C1 segment of cervical spinal cord (tissue), 14 donors: ENCODE measurements around the gene MICAL1.
"Not testable (repeated sequence)": the region's sequence is repeated elsewhere in the genome, so short reads cannot be mapped to it uniquely, and the experiment has no call there.

ENCODE experiments used
- DNase-seq, 14 donors: peaks; one replicate each; lab custom pipeline; 2025; lab: John Stamatoyannopoulos, UW

MICAL1 gene

DNA sequence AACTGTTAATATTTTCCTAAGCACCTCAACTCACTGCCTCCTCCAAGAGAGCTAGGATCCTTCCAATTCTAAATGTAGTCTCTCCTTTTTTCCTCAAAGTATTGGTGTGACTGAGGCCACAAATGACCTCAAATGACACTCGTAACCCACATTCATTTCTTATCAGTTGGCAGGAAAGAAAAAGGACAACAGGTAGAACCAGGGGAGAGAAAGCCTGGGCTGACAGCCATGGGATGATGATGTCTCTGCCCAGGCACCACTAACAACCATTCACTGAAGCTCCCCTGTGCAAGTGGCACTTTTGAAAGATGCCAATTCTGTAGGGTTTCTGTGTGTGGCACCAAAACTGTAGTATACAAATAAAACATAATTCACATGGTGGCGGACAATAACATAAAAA is 20.1 kb upstream of the MICAL1 start:
- no peak for DNase-seq

DNA sequence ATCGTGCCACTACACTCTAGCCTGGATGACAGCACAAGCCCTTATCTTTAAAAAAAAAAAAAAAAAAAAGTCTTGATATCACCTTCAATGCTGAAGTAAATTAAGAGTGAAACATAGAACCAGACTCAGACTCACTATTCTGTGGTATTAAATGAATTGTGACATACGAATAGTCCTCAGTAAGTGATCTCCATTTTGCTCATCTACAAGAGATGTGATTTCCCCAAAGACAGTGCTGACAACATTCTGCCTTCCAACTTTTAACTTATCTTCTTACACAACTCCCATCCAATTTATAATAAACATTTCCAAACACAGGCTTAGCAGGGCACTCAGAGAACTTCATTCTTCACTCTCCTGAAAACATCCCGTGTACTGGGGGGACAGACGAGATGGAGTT is 19.4 kb upstream of the MICAL1 start:
- DNase-seq: no peak

DNA sequence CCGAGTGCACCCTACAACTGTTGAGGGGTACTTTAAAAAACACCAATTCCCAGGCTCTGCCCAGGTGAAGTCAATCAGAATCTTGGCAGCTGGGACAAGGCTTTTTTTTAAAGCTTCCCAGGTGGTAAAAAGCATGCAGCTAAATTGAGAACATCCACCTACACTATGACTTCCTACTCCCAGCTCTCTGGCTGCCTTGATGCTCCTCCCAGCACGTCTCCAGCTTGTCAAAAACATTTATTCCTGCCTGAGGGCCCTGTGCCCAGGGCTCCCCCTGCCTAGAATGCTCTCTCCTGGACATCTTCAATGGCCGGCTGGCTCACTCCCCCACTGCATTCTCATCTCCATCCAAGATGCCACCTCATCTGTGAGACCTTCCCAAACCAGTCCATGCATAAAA is 17.5 kb upstream of the MICAL1 start:
- DNase-seq: no peak

DNA sequence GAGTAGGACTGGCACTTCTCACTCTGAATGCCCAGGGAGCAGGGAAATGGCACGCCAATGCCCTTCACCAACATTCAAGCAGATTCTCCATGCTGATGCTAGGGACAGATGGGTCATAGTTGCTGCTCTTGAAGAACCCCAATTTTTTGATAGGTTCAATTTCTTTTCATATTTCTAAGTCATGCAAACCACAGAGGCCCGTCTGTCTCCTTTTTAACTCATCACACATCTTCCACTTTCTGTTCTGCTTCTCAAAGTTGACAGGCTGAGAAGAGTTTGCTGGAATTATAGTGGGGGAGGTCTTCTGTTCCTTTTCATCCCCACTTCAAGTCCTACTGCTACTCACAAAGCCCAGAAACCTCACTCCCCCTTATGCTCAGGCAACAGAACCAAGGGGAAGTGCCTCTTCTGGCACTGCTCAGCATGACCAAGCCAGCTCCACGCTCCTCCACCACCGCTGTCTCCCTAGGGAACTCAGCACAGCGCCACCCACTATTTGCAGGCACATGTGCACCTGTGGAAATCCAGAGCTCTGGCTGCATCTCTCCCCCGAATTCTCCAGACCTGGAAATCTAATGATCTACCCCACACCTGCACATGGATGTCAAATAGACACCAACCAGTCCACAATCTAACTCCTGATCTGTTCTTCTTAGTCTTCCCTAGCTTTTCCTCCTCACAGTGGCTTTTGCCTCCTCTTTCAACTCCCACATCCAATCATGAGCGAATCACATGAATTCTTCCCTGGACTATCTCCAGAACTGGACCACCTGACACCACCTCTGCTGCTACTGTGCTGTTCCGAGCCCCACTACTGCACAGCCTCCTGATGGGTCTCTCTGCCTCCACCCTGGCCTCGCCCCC is 16.8 kb upstream of the MICAL1 start:
- DNase-seq: no peak

DNA sequence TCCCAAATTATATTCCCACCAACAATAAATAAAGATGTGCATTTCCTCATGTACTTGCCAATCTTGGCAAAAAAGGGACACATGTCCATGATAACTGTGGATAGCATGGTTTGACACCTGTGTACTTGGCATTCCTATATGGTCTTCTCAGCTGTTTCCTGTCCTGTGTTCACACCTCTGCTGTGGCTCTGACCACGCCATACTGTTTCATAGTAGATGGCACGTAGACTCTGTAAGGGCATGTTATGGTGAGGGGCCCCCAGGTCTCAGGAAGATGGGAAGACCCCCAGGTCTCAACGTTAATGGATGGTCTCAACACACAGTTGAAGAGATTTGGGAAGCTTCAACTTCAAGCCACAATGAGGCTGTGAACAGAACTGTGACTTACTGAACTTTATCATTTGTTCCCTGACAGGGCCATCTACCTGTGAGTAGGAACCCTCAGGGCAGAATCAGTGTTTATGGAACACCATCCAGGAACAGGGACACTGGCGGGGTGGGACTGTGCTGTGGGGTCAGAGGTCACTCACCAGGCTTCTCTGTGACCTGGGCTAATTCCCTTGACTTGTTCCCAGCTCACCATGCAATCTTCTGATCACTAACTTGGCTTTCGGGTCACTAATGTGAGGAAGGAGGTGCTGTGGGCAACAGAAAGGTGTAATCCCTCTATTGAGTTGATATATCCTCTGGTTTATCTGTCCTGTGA is 15.7 kb upstream of the MICAL1 start:
- no peak for DNase-seq

DNA sequence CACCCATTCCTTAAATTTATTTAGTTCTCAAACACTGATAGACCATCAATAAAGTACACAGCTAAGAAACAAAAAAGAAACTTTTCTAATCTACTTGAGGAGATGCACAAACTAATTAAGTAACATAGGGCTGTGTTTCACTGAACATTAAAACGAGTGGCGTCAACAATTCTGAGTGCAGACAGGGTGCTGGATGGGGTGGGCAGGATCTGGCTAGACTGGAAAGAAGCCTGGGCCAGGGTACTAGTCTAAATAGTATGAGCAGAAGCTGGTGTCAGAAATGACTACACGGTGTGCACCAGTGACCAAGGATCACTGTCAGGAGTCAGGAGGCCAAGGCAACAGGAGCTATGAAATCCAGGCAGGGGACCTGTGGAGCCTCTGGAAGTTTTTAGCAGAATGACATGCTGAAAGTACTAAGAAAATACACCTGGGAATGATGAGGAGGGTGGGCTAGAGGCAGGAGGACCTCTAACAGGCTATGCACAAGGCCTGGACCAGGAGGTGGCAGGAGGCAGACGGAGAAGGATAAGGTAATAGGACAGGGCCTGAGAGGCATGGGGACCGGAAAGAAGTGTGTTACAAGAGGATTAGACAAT is 14.1 kb upstream of the MICAL1 start:
- DNase-seq: no peak

DNA sequence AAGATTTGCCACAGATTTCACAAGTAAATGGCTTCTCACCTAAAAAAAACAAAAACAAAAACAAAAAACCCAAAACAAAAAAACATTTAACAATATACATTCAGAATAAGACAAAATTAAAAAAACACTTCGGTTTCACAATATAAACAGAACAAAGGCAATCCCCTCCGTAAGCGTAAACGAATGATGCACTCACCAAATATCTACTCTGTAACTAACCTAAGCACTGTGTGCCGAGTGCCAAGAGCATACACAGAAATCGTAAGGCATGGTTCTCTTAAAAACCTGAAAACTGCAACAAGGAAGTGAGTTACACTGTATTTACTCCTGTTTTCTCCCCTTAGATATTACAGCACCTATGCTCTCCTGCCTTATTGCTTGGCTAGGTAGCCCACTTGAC is 12.1 kb upstream of the MICAL1 start:
- no peak for DNase-seq

DNA sequence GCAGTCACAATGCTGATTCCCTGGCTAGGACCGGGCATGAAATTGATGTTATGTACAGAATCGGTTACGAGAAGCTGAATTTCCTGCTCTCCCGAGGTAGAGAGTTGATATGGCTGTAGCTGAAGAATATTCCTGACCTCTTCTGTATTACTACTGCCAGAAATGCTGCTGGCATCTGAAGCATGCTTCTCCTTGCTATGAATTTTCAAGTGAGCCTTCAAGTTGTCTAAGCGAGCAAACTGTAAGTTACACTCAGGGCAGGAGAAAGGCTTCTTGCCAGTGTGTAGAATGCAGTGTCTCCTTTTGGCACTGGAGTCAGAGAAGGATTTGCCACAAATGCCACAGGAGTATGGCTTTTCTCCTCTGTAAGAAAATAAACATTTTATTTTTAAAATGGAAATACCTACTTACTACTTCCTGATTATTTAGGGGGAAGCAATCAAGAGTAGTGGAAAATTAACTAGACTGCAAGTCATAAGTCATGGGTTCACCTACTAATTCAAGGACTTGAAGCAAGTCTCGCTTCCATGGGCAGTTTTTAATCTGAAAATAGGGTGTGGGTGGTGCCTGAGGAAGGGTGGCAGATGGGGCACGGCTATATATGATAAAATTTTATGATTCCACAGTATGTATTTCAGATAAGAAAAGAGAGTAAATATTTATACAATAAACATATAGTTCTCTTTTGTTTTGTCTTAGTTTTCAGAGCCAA is 10.8 kb upstream of the MICAL1 start:
- DNase-seq: no peak

DNA sequence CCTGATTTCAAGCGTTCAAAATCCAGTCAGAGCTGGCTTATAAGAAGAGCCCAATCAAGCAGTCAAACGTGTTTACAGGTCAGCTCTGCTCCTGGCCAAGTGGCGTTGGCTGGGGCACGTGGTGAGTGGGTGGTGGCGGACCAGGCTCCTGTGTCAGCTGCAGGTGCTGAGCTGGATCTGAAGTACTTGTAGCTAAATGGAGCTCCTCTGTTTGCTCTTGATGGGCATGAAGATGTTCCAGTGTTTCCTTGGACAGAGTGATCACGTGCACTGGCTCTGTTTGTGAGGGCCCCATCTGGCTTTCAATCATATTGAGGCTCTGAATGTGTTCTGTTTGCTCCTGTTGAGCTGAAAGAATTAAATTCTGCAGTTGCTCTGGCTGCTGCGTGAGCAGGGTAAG is 10.2 kb upstream of the MICAL1 start:
- peak in 10 of 14 donors; percentile 21 to 62 (median 45) for DNase-seq

DNA sequence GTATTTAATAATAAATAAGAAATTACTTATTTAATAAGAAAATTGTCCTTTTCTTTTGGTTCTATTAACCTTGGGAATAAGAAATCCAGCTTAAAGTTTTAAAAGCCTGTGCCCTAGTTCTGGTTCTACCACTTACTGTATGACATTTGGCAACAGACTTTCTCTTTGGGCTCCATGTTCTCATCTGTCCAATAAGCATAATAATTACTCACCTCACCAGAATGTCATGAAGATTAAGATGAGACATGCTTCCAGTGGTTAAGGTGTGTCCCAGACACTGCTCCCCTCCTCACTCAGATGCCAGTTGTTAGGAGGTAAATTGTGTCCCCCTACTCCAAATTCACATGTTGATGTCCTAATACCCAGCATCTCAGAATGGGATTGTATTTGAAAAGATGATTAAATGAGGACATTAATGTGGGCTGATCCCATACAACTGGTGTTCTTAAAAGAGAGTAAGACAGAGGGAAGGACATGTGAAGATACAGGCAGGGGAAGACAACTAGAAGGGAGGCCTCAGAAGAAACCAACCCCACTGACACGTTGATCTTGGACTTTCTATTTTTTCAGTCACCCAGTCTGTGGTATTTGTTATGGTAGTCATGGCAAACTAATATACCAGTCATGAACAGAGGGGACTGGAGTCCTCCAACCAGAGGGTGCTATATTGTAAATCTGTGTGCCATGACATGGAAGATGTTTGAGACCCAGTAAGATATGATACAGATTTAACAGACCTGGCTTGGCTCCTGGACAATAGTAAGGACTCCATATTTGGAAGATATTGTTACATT is 6.4 kb upstream of the MICAL1 start:
- DNase-seq: no peak

DNA sequence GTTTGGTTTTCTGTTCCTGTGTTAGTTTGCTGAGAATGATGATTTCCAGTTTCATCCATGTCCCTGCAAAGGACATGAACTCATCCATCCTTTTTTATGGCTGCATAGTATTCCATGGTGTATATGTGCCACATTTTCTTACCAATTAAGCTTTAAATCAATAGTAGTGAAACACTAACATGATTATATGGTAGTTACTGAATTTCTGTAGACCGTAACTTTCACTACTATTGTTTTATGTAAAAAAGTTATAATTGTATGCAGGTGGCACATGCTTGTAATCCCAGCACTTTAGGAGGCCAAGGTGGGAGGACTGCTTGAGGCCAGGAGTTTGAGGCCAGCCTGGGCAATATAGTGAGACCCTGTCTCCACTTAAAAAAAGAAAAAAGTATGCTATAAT is 5.6 kb upstream of the MICAL1 start:
- DNase-seq: not testable (repeated sequence)

DNA sequence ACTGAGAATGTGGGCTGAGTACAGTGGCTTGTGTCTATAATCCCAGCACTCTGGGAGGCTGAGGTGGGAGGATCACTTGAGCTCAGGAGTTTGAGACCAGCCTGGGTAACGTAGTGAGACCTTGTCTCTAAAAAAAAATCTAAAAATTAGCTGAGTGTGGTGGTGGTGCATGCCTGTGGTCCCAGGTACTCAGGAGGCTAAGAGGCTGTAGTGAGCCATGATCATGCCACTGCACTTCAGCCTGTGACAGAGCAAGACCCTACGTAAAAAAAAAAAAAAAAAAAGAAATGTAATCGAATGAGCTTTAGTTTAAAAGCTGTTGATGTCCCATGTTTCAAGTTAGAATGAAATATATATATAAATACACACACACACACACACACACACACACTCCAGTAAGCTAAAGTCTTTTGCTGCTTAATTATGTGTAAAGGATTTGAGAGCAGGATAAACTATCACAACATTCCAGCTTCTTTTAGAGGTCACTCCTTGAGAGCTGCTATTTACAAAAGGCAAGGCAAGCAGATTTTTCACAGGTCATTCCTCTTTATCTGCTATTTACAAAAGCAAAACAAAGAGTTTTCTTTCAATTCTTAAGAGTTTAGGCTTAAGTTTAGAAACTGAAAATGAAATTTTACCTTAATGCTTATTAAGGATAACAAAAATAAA is 4.7 kb upstream of the MICAL1 start:
- DNase-seq: no peak

DNA sequence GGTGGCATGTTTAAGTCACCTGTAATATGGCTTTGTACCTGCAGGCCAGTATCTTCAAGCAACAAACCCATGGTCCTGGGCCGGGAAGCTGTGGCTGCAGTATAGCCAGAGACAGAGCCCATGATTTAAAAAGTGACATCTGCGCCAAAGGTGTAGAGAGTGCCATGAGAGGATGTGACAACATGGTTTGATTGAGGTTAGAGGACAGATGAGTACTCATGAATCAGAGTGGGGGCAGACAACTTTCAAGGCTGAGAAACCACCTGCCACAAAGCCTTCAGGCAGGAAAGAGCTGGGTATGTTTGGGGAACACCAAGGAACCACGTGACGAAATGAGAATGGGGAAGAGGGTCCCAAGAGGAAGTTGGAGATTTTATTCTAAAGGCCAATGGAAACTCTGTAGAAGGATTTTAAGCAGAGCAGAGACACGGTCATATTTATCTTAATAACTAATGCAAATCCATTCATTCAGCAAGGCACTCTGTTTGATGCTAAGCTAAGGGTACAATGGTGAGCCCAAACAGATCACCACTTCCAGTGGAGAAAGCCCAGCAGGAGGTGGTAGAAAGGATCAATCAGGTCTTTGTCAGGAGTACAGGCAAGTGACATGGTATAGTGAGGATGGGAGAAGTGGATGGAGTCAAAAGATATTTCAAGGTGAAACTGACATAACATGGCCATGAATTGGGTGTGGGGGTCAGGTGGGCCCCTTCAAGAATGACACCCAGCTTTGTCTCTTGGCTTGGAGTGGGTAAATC is 3.4 kb upstream of the MICAL1 start:
- DNase-seq: peak in 1 of 14 donors; percentile 14

DNA sequence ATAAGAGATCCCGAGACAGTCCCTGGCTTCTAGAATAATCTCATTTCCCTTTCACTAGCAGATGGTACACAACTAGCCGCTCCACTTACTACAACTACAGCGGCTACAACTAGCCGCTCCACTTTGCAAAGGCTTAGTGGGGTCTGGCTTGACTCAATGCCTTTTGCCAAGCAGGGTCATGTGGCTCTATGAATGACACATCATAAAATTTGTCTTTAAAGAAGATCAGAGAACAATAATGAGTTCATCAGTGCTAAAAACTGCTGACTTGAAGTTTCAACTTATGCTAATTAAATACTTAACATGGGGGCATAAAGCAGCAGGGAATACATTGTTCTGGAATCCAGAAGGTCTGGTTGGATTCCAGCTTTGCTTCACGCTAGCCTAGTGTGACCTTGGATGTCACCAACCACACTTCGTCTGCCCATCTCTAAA is 2.0 kb upstream of the MICAL1 start:
- DNase-seq: no peak

DNA sequence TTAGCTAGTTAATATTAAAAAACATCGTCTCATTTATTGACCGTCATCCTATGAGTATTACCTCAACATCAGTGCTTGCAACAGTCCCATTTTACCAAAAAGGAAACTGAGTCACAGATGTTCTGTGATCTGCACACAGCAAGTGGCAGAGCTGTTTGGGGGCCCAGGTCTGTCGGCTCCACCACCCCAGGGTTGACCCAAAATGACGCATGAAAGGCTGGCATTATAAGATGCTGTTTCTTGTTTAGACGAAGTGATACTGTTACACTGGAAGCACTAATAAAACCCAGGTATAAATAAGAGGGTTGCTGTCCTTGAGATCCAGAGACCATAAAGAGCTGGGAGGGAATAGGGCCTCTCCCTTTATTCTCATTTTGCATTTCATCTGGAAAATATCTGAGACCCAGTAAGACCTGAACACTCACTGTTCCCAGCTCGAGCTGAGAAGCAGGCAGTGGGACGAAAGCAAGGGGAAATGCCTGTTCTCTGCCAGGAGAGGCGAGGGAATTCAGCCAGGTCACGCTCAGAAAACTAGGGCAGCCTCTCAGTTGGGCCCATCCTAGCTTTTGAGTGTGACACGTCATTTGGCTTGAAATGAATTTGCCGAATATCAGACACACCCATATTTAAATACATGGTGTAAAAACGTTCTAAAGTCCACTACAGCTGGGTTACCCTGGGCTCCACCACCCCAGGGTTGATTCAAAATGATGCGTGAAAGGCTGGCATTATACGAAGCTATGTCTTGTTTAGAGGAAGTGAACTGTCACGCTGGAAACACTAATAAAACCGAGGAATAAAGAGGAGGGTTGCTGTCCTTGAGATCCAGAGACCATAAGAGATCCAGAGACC is 1.4 kb upstream of the MICAL1 start:
- peak in 10 of 14 donors; percentile 14 to 86 (median 34) for DNase-seq

DNA sequence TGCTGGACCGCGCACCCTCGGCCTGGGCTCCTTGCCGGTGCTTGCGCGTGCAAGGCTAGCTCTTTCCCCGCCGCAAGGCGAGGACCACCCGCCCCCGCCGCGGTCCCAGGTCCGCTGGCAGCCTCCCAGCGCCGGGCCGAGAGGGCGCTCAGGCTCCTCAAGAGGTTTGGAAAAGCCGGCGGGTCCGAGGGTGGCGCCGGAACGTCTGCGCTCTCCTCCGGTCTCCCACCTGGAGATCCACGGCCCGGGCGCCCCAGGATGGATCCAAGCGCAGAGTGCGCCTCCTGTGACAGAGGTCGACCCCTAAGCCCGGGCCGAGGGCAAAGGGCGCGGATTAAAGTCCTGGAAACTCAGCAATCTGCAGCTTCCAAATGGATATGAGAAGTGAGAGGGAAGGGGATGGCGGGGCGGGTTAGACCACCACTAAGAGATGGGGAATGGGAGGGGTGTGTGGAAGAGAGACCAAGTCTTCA is 575 bp upstream of the MICAL1 start:
- peak in 2 of 14 donors; percentile 46 to 65 for DNase-seq

DNA sequence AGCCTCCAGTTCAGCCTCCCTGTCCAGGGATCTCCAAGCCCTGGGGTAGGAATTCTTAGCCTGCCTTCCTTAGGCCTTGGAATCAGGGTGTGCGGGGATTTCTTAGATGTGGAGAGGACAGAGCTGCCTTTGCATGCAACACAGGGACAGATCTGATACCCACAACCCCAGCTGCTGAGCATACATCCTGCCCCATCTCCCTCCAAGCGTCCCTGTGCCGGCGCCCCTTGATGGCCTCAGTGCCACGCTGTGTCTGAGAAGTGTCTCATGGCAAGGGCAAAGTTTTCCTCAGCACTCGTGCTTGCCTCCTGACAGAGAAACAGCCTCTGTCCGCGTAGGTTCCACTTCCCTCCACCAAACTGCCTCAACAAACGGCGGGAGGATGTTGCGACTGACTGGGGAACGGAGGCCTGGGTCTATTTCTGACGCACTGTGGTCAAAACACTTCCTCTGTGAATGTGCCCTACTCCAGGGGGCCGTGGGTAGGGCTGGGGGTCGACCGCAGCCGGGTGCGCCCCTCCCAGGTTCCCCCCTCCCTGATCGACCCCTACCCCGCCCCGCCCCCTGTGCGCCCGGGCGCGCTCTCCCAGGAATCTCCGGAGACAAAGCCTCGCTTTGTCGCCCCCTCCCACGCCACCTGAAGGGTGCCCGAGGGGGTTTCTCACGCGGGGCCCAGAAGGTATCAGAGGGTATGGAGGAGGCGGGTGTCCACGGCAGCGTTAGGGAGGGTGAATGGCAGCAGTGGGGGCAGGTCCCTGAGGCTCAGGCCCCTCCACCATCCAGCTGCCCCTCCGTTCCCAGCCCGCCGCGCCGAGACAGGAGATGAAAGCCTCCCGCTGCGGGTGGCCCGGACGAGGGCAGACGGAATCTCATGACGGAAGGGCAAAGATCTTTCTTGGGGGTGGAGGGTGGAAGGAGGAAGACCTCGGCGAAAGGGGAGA is 806 bp downstream of the MICAL1 start:
- DNase-seq: peak in 12 of 14 donors; percentile 26 to 63 (median 46)
